Jurkat, Clone E6-1 (cell line): Measurements from ENCODE around the gene FCAR. TPM values are rescaled to one million over a fixed set of nuclear protein-coding genes. Genes with fewer than 3 reads are reported as not detected.
"Not testable (repeated sequence)": the region's sequence is repeated elsewhere in the genome, so short reads cannot be mapped to it uniquely, and the experiment has no call there.

Source experiments
- DNase-seq: peaks from one replicate; pipeline ENCODE4 v3.0.0-alpha.2; 2011; ENCODE audit warnings: low read depth, low spot score
- H3K4me3 ChIP-seq: 2 replicates; pipeline ENCODE4 v1.5.1; 2011; ENCODE audit warnings: mild to moderate bottlenecking, low read length, control low read depth, moderate library complexity
- polyA plus RNA-seq: library from polyadenylated mRNA; unstranded; fragments of >200 nt; gene quantifications from one replicate; pipeline ENCODE4 v1.2.1, GENCODE V29; 2012; ENCODE audit warnings: missing spikeins; ENCODE audit not compliant: insufficient read length, insufficient read depth

Gene FCAR
- polyA plus RNA-seq, result not detected

- H3K4me3 ChIP-seq, result no peak within 1 kb of the TSS
- no peak for DNase-seq
Observed at GRCh38 chr19:54873990-54874389, at the start of gene FCAR. TSS of gene FCAR (plus strand) at chr19:54874235. CDS start at chr19:54874290, 55 bp downstream.

GRCh38 chr19:54824416-54824815 is 49.6 kb upstream of the FCAR start:
- DNase-seq, H3K4me3 ChIP-seq: not testable (repeated sequence)

DNA sequence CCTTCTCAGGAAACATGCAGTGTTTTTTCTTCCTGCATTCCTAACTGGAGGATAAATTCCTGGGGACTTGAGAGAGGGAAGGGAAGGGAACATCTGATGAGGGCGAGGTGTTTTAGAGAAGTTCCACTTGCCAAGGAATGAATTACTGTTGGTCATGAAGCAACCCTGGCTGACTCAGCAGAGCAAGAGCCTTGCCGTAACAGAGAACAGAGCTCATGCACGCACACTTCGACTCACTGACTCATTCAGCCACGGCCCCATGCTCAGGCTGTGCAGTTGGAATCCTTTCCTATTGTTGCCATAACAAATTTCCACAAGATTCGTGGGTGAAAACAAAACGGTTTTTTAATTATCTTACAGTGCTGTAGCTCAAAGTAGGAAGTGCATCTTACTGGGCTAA is 48.7 kb upstream of the FCAR start:
- DNase-seq, H3K4me3 ChIP-seq: not testable (repeated sequence)

GRCh38 chr19:54828064-54828463 is 46.0 kb upstream of the FCAR start:
- DNase-seq, result not testable (repeated sequence)

GRCh38 chr19:54832496-54832895 is 41.5 kb upstream of the FCAR start, which contains the start of gene KIR2DS4:
TSS of gene KIR2DS4 (plus strand) at chr19:54832676.
- H3K4me3 ChIP-seq, DNase-seq: not testable (repeated sequence)

More at GRCh38 chr19:54828064-54828463, 46.0 kb upstream of the FCAR start:
- not testable (repeated sequence) for H3K4me3 ChIP-seq

- H3K4me3 ChIP-seq, DNase-seq: not testable (repeated sequence)
Observed at GRCh38 chr19:54835126-54835525, 38.9 kb upstream of the FCAR start.

DNA sequence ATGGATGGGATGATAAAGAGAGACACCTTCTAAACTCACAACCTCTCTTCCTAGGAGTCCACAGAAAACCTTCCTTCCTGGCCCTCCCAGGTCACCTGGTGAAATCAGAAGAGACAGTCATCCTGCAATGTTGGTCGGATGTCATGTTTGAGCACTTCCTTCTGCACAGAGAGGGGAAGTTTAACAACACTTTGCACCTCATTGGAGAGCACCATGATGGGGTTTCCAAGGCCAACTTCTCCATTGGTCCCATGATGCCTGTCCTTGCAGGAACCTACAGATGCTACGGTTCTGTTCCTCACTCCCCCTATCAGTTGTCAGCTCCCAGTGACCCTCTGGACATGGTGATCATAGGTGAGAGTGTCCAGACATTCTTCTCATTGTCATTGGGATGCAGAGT is 36.5 kb upstream of the FCAR start:
- H3K4me3 ChIP-seq, DNase-seq: not testable (repeated sequence)

GRCh38 chr19:54843171-54843570 is 30.9 kb upstream of the FCAR start:
- not testable (repeated sequence) for DNase-seq, H3K4me3 ChIP-seq

DNA sequence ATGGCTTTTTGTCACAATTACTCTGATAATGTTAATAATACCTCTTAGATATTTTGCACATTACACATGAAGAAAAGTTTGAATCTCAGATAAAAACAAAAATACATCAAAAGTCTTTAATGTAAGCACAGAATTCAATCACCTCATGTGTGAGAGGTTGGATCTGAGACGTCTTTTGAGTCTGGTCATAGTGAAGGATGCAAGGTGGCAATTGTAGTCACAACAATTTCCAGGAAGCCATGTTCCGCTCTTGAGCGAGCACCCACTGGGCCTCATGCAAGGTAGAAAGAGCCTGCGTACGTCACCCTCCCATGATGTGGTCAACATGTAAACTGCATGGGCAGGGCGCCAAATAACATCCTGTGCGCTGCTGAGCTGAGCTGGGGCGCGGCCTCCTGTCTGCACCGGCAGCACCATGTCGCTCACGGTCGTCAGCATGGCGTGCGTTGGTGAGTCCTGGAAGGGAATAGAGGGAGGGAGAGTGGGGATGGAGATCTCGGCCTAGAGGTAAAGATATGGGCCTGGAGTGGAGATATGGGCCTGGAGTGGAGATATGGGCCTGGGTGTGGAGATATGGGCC is 23.9 kb upstream of the FCAR start, which contains the start of gene KIR3DL2:
Gene KIR3DL2 (plus strand): TSS at position 383 of the 580 bp plus-strand sequence. CDS start 33 bp downstream, at position 416.
- H3K4me3 ChIP-seq, DNase-seq: not testable (repeated sequence)

DNA sequence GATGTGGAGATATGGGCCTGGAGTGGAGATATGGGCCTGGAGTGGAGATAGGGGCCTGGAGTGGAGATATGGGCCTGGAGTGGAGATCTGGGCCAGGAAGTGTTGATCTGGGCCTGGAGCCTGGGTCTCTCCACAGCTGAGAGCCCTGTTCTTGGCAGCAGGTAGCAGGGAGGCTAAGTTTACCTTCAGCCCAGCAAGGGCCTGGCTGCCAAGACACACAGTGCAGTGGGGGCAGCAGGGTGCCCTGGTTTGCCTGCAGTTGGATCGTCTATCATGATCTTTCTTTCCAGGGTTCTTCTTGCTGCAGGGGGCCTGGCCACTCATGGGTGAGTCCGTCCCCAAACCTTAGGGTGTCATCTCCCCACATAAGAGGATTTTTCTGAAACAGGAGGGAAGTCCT is 23.1 kb upstream of the FCAR start:
- no peak for DNase-seq
- H3K4me3 ChIP-seq, result no peak overlapping the region

- H3K4me3 ChIP-seq, result no peak overlapping the region
- peak; percentile 20 for DNase-seq
Observed at GRCh38 chr19:54851353-54851752, 22.7 kb upstream of the FCAR start.

DNA sequence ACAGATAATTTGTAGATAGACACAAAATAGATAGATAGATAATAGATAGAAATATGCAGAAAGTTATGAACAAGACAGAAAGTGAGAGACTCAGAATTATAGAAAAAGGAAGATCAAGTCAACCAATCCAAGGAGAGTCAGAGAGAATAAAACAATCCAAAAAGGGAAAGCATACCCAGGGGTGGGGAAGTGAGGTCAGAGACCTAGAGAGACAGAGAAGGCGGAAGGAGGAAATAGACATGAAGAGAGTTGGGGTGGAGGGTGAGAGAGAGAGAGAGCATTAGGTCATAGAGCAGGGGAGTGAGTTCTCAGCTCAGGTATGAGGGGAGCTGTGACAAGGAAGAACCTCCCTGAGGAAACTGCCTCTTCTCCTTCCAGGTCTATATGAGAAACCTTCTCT is 18.8 kb upstream of the FCAR start:
- not testable (repeated sequence) for H3K4me3 ChIP-seq

DNA sequence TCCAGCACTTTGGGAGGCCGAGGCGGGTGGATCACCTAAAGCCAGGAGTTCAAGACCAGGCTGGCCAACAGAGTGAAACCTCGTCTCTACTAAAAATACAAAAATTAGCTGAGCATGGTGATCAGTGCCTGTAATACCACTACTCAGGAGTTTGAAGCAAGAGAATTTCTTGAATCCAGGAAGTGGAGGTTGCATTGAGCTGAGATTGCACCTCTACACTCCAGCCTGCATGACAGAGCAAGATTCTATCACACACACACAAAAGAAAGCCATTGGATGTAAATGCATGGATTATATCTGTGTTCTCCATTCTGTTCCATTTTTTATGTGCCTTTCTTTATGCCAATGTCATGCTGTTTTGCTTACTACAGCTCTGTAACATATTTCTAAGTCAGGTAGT is 15.6 kb upstream of the FCAR start:
- DNase-seq, H3K4me3 ChIP-seq: not testable (repeated sequence)

More for the DNA sequence above, 18.8 kb upstream of the FCAR start:
- DNase-seq, result not testable (repeated sequence)

GRCh38 chr19:54859421-54859820 is 14.6 kb upstream of the FCAR start:
- not testable (repeated sequence) for DNase-seq, H3K4me3 ChIP-seq

GRCh38 chr19:54863459-54863858 is 10.6 kb upstream of the FCAR start:
- not testable (repeated sequence) for DNase-seq, H3K4me3 ChIP-seq

- no peak overlapping the region for H3K4me3 ChIP-seq
- DNase-seq, result no peak
Observed at GRCh38 chr19:54871696-54872095, 2.3 kb upstream of the FCAR start.

DNA sequence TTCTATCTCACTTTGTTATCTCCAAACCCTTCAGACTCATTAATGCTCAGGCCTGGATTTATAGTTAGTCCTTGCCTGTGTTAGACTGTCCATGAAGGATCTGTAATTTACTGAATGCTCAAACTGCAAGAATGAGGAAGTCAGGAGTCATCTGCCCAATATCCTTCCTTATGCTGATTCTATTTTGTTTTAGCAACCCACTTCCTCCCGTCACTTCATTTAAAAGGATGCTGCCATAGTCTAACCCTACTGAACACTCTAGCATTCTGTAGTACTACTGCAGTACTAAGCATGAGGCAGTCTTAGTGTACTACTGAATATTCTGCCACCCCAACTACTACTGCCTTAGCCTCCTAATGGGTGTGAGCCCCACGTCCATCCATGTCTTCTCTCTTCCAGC is 1.5 kb downstream of the FCAR start:
- DNase-seq, result peak; percentile 28
- no peak overlapping the region for H3K4me3 ChIP-seq

GRCh38 chr19:54877471-54877870 is 3.4 kb downstream of the FCAR start:
- H3K4me3 ChIP-seq, result no peak overlapping the region
- DNase-seq, result no peak

DNA sequence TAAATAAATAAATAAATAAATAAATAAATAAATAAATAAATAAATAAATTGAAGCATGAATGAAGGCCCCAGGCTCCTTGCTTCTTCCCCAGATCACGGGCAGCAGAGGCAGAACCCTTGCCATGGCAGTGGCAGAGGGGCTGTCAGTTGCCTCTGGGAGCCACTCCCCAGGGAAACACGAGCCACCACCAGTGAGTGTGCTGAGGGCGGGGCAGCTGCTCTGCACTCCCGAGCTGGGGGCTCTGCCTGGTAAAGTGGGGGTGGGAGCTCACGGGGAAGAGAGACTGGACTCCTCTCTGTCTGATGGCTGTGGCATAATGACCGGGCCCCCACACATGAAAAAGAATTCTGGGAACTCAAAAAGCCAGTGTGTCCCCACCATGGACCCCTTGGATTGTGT is 7.8 kb downstream of the FCAR start:
- no peak overlapping the region for H3K4me3 ChIP-seq
- DNase-seq, result no peak

GRCh38 chr19:54882758-54883157 is 8.7 kb downstream of the FCAR start:
- DNase-seq, result peak; percentile 54

DNA sequence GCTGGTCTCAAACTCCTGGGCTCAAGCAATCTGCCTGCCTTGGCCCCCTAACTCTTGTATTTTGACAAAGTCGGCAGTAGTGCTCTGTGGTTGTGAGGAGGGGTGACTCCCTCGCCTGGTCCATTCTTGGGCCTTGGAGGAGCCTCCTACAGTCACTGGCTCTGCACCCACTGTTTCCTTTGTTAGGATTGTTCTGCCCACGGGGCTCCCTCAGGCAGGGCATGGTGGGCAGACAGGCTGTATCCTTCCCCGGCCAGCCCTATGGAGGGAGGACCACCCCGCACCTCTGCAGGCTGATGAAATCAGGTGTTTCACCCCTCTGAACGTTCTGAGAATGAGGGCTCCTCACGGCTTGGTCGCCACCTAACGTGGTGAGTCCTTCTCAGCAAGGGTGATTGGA is 9.2 kb downstream of the FCAR start:
- H3K4me3 ChIP-seq, result no peak overlapping the region

More at GRCh38 chr19:54882758-54883157, 8.7 kb downstream of the FCAR start:
- H3K4me3 ChIP-seq, result no peak overlapping the region

More for the DNA sequence above, 9.2 kb downstream of the FCAR start:
- DNase-seq, result no peak
